Right renal cortex interstitium (tissue), 3 donors: ENCODE measurements around the gene SLC34A2. TPM values are rescaled to one million over a fixed set of nuclear protein-coding genes. Genes with fewer than 3 reads are reported as not detected.
"Not testable (repeated sequence)": the region's sequence is repeated elsewhere in the genome, so short reads cannot be mapped to it uniquely, and the experiment has no call there.

Experiments used
- DNase-seq, 3 donors: peaks; one replicate each; pipeline ENCODE4 v3.0.0-alpha.2; 2013; ENCODE audit warnings: low read depth in 3 of 3, low spot score in 2 of 3
- polyA plus RNA-seq, 3 donors: library from polyadenylated mRNA; unstranded; fragments of 120-200 nt; gene quantifications; one replicate each; pipeline ENCODE4 v1.2.1, GENCODE V29; 2013; ENCODE audit not compliant: insufficient read length in 3 of 3

SLC34A2 gene
- polyA plus RNA-seq, 3 donors, result 24.1 to 30.7 (median 25.2) TPM

GRCh38 chr4:25658357-25658771, 2.7 kb downstream of the SLC34A2 start:
- no peak for DNase-seq

- DNase-seq, result no peak
Observed at GRCh38 chr4:25658777-25659176, 3.1 kb downstream of the SLC34A2 start.

- not testable (repeated sequence) for DNase-seq
Observed at GRCh38 chr4:25661441-25661840, 5.8 kb downstream of the SLC34A2 start.

- no peak for DNase-seq
Observed at GRCh38 chr4:25662306-25662705, 6.7 kb downstream of the SLC34A2 start.

GRCh38 chr4:25663781-25664180, 8.1 kb downstream of the SLC34A2 start:
- DNase-seq, result no peak

GRCh38 chr4:25666031-25666630, 10.5 kb downstream of the SLC34A2 start:
- no peak for DNase-seq

GRCh38 chr4:25667931-25668557, 12.4 kb downstream of the SLC34A2 start:
- no peak for DNase-seq

- no peak for DNase-seq
Observed at GRCh38 chr4:25670991-25671390, 15.3 kb downstream of the SLC34A2 start.

GRCh38 chr4:25672756-25673155, 17.1 kb downstream of the SLC34A2 start:
- no peak for DNase-seq

GRCh38 chr4:25674386-25674785, 18.7 kb downstream of the SLC34A2 start:
- no peak for DNase-seq

- DNase-seq, result no peak
Observed at GRCh38 chr4:25676221-25676620, 20.6 kb downstream of the SLC34A2 start.

- no peak for DNase-seq
Observed at GRCh38 chr4:25677157-25677556, 21.5 kb downstream of the SLC34A2 start.

GRCh38 chr4:25677943-25678342, 22.3 kb downstream of the SLC34A2 start:
- DNase-seq, result no peak

GRCh38 chr4:25687773-25688172, 32.1 kb downstream of the SLC34A2 start:
- DNase-seq, result no peak

- no peak for DNase-seq
Observed at GRCh38 chr4:25694466-25694865, 38.8 kb downstream of the SLC34A2 start.

- DNase-seq, result no peak
Observed at GRCh38 chr4:25696409-25696808, 40.8 kb downstream of the SLC34A2 start.

- DNase-seq, result no peak
Observed at GRCh38 chr4:25697516-25697915, 41.9 kb downstream of the SLC34A2 start.

- DNase-seq, result no peak
Observed at GRCh38 chr4:25700661-25701060, 45.0 kb downstream of the SLC34A2 start.

- DNase-seq, result no peak
Observed at GRCh38 chr4:25702848-25703247, 47.2 kb downstream of the SLC34A2 start.

GRCh38 chr4:25703731-25704388, 48.2 kb downstream of the SLC34A2 start:
- no peak for DNase-seq

GRCh38 chr4:25704516-25704915, 48.9 kb downstream of the SLC34A2 start:
- no peak for DNase-seq

- DNase-seq, result no peak
Observed at GRCh38 chr4:25710637-25711036, 55.0 kb downstream of the SLC34A2 start.
